GM21737 (cell line): ENCODE results near the gene MYO1G.
"Not testable (repeated sequence)": the region's sequence is repeated elsewhere in the genome, so short reads cannot be mapped to it uniquely, and the experiment has no call there.

ENCODE experiments used
- ATAC-seq: cut with Tn5 transposase; IDR thresholded peaks from one replicate; pipeline ENCODE4 v1.9.1; 2021; ENCODE audit warnings: mild to moderate bottlenecking, moderate library complexity; ENCODE audit not compliant: unreplicated experiment

MYO1G gene

DNA sequence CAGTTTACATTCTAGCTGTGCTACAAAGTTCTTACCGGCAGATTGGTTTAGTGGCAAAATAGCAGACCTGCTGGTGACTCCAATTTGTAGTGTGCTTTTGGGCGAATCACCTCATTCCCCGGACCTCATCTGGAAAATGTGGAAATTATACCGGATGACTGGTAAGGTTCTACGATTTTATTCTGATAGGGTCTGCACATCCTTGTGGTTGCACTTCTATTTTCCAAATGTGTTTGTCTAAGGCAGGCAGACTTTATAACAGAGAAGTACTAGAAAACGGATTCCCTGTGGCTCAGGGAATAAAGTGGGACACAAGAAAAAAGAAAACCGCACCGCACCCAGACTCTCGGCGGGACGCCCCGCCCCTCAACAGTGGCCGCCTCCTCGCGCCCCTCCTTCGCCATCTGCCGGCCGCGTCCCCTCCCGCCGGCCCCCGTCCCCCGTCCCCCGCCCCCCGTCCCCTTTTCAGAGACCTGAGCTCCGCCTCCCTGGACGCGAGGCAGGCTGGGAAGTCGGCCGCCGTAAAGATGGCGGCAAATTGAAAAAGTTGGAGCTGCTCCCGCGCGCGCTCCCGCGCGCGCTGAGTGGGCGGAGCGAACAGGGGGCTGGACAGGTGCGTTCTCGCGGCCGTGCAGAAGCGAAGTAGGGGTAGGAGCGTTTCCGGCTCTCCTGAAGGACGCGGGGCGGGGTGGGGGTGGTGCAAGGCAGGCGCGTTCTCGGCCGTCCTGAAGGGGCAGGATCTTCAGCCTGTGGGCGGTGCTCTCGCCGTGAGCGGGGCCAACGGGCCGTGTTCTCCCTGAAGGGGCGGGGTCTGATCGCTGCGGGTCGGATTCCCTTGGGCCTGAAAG lies 20.7 kb upstream of the MYO1G start:
- ATAC-seq: peak; percentile 69

DNA sequence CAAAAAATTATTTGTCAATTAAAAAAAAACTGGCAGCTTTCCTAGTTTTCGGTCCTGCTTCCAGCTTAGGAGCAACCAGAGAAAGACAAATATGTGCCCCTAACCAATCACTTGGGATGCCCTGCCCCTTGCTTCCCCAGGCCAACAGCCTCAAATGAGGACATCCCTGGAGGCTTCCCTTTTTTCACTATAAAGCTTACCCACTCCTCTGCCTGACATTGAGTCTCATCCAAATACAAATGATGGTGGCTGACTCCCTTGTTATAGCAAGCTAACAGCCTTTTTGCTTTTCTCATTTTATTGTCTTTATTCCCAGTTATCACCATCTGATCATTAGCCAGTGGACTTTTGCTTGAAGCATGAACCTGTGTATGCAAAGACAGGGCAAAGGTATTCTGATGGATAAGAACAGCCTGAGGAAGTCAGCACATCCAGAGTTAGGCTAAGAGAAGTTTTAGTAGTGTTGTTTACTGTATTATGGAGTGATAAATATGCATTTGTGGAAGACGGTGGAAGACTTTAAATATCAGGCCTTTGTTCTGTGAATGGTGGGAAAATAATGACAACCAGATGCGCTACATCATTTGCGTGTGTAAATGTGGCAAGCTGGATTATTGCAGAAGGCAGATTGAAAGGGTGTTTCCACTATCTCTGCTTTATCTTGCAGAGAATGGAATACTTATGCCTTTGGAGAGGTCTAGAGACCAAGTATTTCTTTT lies 19.5 kb upstream of the MYO1G start:
- ATAC-seq: no peak

DNA sequence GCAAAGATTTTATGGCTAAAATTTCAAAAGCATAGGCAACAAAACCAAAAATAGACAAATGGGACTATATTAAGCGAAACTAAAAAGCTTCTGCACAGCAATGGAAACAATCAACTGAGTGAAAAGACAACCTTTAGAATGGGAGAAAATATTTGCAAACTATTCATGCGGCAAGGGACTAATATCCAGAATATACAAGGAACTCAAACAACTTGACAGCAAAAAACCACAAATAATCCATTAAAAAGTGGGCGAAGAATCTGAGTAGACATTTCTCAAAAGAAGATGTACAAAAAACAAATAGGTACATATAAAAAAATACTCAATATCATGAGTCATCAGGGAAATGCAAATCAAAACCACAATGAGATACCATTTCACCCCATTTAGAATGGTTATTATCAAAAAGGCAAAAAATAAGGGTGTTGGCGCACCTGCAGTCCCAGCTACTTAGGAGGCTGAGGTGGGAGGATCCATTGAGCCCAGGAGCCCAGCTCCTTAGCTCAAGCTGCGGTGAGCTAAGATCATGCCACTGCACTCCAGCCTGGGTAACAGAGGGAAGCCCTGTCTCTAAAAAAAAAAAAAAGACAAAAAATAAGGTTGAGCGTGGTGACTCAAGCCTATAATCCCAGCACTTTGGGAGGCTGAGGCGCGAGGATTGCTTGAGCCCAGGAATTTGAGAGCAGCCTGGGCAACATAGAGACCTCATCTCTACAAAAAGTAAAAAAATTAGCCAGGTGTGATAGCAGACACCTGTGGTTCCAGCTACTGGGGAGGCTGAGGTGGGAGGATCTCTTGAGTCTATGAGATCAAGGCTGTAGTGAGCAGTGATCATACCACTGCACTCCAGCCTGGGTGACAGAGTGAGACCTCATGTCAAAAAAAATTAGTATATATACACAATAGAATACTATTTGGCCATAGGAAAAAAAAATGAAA lies 17.0 kb upstream of the MYO1G start:
- ATAC-seq: no peak

DNA sequence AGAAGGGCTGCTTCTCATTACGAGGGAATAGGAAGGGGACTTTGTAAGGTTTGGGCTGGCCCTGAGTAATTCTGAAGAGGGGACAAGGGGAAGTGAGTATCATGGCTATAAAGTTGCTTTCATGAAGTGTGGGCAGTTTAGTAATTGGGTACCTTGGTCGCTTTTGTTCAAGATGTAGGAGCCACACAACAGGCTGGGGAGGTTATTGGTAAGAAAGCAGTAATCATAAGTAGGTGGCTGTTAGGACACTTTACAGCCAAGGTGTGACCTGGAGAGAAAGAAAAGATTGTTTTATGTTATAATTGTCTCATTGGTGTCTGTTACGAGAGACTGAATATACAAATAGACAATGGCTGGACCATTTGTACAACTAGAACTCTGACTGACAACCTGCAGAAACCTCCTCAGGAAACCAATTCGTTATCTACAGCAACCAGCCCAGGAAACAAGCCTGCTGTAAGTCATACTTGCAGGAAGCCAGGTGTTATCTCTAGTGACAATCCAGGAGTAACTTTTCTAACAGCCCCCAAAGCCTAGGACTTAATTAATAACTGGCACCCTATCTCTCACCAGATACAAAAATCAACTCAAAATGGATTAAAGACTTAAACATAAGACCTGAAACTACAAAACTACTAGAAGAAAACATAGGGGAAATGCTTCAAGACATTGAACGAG lies 16.2 kb upstream of the MYO1G start:
- no peak for ATAC-seq

DNA sequence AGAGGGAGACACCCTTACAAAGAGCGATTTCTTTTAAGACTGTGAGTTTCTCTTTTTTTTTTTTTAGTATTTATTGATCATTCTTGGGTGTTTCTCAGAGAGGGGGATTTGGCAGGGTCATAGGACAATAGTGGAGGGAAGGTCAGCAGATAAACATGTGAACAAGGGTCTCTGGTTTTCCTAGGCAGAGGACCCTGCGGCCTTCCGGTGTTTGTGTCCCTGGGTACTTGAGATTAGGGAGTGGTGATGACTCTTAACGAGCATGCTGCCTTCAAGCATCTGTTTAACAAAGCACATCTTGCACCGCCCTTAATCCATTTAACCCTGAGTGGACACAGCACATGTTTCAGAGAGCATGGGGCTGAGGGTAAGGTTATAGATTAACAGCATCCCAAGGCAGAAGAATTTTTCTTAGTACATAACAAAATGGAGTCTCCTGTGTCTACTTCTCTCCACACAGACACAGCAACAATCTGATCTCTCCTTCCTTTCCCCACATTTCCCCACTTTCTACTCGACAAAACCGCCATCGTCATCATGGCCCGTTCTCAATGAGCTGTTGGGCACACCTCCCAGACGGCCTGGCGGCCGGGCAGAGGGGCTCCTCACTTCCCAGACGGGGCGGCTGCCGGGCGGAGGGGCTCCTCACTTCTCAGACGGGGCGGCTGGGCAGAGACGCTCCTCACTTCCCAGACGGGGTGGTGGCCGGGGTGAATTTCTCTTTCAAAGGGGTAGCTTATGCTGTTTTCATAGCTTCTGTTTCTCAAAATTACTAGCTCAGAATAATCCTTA lies 13.4 kb upstream of the MYO1G start:
- not testable (repeated sequence) for ATAC-seq

DNA sequence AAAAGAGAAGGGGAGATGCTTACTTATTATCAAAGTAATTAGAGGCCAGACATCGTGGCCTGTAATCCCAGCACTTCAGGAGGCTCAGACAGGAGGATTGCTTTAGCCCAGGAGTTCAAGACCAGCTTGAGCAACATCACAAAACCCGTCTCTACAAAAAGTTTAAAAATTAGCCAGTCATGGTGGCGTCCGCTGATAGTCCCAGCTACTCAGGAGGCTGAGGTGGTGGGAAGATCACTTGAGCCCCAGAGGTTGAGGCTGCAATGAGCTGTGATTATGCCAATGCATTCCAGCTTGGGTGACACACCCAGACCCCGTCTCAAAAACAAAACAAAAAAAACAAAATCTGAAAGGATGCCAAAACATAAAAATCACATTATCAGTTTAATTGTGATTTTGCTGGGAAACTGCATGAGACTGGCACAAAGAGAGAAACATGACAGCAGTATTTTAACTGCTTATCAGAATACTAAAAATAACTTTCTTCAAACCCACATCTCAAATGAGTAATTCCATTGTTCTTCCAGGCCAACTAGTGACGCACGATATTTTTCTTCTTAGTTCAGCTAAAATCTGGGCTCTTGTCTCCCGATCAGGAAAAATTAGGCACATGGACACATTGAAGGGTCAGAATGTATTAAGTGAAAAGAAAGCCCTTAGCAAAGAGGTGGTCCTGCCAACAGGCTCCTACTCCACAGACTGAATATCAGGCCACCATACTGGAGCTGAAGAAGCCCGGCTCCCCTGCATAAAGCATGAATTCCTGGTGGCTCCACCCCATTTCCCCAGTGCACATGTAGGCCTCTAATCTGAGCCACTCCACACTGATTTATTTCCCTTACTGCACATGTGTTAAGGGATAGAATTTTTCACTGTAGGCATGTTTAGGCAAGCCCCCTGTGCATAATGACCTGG lies 11.6 kb upstream of the MYO1G start:
- ATAC-seq: no peak

DNA sequence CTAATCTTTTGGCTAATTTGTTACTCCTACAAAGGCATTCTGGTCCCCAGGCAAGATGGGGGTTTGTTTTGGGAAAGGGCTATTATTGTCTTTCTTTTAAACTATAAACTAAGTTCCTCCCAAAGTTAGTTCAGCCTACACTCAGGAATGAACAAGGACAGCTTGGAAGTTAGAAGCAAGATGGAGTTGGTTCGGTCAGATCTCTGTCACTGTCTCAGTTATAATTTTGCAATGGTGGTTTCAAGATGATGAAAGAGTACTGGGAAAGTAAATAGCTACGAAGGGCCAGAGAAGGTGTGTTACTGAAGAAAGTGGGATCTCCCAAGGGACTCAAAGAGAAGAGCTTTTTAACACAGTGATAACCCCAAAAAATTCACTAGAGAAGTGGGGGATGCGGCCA lies 10.3 kb upstream of the MYO1G start:
- ATAC-seq: no peak

DNA sequence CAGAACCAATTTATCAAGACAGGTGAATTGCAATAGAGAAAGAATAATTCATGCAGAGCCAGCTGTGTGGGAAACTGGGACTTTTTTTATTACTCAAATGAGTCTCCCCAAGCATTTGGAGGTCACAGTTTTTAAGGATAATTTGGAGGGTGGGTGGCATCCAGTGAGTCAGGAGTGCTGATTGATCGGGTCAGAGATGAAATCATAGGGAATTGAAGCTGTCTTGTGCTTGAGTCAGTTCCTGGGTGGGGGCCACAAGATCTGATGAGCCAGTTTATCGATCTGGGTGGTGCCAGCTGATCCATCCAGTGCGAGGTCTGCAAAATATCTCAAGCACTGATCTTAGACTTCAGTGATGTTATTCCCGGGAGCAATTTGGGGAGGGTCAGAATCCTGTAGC lies 9.9 kb upstream of the MYO1G start:
- ATAC-seq: no peak

DNA sequence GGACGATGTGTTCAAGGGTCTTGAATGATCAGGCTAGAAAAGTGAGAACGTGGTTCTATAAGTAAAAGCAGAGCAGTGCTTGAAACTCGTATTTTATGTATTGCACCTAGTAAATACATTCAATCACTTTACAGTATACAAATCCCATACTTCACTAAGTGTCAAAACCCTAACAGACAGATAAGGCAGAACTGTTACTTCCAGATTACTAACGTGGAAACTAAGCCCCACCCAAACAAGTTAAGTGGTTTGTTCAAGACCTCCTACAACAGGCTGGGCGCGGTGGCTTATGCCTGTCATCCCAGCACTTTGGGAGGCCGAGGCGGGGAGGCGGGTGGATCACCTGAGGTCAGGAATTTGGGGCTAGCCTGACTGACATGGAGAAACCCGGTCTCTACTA lies 9.2 kb upstream of the MYO1G start:
- no peak for ATAC-seq

DNA sequence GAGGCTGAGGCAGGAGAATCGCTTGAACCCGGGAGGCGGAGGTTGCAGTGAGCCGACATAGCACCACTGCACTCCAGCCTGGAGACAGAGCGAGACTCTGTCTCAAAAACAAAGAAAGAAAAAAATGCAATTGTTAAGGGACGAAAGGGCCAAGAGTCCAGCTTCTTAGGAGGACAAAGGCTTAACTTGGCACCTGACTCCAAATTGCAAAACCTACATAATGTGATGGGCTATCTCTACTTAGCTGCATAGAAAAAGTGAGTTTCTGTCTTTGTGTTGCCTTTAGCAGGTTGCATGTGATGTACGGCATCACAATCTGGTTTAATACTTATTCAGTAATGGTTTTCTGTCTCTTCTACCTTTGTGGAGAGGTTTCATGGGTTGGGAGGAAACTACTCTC lies 8.6 kb upstream of the MYO1G start:
- ATAC-seq: no peak

DNA sequence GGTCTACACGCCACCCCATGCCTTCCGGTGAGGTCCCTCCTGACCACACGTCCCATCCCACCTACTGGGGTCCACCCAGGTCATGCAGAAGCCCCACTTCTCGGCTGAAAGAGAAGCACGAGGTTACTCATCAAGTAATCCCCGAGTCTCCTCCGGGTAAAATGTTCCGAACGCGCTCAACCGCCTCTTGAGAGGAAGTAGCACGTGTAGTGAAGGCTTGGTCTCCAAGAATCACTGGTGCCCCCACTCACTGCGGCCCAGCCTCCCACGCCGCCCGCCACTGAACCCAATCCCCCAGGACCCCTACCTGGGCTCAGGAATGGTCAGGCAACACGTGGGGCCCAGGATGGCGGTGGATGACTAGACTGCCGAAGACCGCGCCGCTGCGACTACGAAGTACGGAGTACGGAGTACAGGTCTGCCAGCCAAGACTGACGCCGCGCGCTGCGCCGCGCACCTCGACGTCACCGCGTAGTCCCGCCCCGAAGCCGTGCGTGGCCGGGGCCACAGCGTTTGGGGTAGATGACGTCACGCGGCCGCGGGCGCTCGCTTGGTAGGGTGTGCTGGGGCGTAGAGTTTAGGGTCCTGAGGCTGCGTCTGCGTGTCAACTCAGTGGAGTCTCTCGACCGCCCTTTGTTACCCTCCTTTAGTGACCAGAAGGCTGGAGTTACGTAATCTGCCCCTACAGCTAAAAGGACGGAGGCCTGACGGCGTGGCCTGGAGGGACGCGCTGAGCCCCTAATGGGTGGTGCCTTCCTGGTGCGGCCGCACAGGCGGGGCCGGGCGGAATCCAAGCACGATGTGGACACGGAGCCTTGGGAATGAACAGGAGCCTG lies 7.6 kb upstream of the MYO1G start:
- ATAC-seq: peak; percentile 91

DNA sequence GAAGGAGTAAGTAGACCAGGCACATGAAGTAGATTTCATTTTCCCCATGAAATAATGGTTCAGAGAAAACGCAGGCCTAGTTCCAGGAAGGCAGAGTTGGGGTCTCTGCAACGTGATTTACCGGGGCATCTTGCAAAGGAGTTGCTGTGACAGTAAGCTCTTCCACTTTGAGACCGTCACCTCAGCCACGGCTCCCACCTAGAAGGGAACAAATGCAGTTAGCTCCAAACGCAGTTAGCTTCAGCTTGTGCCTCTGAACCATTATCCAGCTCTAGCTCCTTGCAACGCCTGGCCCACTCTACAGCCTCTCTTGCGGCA lies 7.0 kb upstream of the MYO1G start:
- no peak for ATAC-seq

DNA sequence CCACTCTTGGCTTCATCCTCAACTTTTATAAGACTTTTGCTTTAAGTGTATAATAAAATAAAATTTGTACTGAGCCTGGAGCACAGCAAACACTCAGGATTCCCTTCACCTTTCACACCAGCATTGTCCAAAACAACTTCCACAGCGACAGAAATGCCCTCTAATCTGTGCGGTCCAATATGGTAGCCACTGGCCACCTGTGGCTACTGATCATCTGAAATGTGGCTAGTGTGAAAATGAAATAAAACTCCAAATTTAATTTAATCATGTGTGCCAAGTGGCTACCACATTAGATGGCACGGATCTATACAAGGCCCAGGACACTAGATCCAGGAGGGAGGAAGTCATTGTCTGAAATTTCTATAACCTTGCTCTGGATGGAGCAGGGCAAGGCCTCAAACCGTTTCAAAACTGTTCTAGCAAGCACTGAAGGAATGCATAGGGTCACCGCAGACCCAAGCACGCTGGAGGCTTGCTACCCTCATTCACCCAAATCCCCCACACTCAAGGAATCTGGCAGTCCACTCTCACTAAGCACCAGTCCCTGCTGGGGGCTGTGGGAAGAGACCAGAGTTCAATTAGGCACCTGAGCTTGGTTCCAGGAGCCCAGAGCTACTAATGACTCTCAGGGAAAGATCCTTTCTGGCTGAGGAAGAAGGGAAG lies 6.3 kb upstream of the MYO1G start:
- no peak for ATAC-seq

DNA sequence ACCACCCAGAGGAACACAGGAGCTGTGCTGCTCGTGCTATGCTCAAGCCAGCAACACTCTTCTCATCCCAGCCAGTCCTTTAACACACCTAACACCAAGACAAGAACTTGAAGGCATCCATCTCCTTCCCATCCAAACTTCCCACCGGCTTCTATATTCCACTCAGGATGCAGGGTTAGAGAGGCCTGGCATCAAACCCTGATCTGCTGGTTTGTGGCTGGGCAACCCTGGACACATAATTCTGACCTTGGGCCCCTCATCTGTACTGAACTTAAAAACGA lies 5.6 kb upstream of the MYO1G start:
- ATAC-seq: no peak

DNA sequence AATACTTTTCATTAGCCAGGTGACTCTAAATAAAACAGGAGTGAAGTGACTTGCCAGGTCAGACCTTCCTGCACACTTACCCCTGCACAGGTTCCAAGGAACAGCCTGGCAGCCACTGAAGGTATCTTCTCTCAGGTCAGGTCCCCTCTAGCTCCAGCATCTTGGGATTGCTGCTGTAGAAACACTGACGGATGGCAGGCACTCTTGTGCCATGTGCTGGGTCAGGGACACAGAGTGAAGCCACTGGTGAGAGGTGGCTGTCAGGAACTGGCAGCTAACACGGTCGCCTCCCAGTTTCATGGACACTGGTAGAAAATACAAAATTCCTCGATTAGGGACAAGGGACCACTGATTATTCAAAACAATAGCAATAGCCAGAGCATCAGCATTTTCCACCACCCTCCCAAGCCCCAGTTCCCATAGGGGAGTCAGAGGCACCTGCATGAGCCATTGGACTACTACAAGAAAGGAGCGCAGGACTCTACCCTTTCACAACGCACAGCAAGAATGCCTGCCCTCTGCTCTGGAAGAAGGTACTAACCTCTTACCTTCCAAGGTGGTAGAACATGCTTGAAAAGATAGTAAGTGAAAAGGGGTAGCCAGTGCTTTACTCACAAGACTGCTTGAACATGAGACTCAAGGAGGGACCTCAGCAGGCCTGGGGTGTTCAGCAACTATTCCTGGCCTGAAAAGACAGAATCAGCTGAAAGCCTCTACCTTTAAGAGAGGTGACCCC lies 5.1 kb upstream of the MYO1G start:
- ATAC-seq: no peak

DNA sequence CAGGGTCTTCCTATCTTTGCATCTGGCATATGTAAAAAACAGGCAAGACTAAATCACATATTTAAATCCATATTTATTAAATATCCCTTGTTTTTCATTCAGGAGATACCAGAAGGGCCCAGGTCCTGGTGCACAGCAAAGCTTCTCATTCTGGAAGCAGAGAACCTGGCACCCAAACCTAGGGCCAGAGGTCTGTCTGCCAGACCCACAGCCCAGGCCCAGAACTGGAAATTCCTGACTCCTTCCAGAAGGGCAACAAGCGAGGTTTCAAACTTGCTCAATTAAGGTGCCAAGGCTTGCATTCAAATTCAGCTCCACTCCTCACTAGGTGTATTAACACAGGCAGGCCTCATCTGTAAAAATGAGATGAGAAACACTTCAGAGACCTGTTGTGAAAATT lies 4.2 kb upstream of the MYO1G start:
- no peak for ATAC-seq

DNA sequence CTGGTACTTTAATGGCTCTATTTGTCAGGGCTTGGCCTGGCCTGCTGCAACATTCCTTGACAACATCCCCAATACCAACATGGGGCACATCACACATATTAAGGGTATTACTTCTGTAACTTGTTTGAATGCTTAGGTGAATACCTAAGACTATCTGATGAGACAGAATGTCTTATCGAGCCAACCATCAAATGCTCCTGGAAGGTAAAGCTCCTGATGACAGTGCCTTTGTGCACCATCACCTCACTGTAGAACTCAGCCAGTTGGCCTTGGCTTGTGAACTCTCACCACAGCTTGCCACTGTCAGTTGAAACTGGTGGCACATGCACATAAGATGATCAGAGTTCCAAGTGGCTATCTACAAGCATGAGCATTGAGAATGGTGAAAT lies 3.7 kb upstream of the MYO1G start:
- no peak for ATAC-seq
